Ovary (tissue), 9 donors: ENCODE measurements around the gene GALNT5. TPM values are rescaled to one million over a fixed set of nuclear protein-coding genes. Genes with fewer than 3 reads are reported as not detected.

Experiments used
- DNase-seq, 5 donors: peaks; one replicate each; pipeline ENCODE4 v3.0.0-alpha.2; 2019 to 2020
- H3K27ac ChIP-seq, 2 donors: fragments of 200-600 bp; one replicate each; pipeline versions ENCODE4 v1.5.1 to v1.8.0; 2019 to 2022
- H3K27me3 ChIP-seq: fragments of 200-600 bp; one replicate; pipeline ENCODE4 v1.8.0; 2022
- H3K36me3 ChIP-seq: fragments of 200-600 bp; sonication (generic); one replicate; pipeline ENCODE4 v1.5.1; 2019
- H3K4me1 ChIP-seq: one replicate; pipeline ENCODE4 v1.8.1; 2013; ENCODE audit warnings: mild to moderate bottlenecking, moderate library complexity; ENCODE audit not compliant: insufficient read depth
- H3K4me3 ChIP-seq: fragments of 200-600 bp; sonication (generic); one replicate; pipeline ENCODE4 v1.5.1; 2017
- H3K9me3 ChIP-seq, 2 donors: fragments of 200-600 bp in 1 of 2; sonication (generic) in 1 of 2; one replicate each; pipeline versions ENCODE4 v1.5.1 to v1.8.1; 2013 to 2019; ENCODE audit warnings: mild to moderate bottlenecking in 1 of 2, moderate library complexity in 1 of 2
- EP300 ChIP-seq: sonication (generic); formaldehyde crosslinking; IDR thresholded peaks from one replicate; pipeline ENCODE4 v1.6.1; 2017; ENCODE audit warnings: antibody characterized with exemption
- POLR2A ChIP-seq: fragments of 450-650 bp; IDR thresholded peaks from one replicate; pipeline ENCODE4 v1.6.1; 2017; ENCODE audit warnings: antibody characterized with exemption, mild to moderate bottlenecking, moderate library complexity
- WGBS, 3 donors: extraction: QIAGEN DNeasy Blood & Tissue Kit in 1 of 3; methylation state at CpG; one replicate each; pipeline versions ENCODE4 v1.1.5 to v1.1.7; 2013 to 2017; 5-methylcytosine and 5-hydroxymethylcytosine counted together
- intact Hi-C, 4 donors: fragments of 100-400 bp; cut with DNase I; formaldehyde crosslinking; loops; one replicate each; pipeline versions ENCODE4 v1.11.0 to v1.15.1; 2022 to 2023
- polyA plus RNA-seq, 2 donors: library from polyadenylated mRNA; stranded (reverse); fragments of 200-250 nt in 1 of 2; fragments of 350-450 nt in 1 of 2; fragmentation: Illumina TruSeq in 1 of 2; extraction: RNeasy Lipid Tissue Mini Kit (QIAGEN cat#74804) in 1 of 2; gene quantifications; one replicate each; pipeline ENCODE4 v1.2.3, GENCODE V29; 2013 to 2014
- total RNA-seq, 7 donors: library from RNA; depleted of rRNA in 2 of 7; stranded (reverse); fragments of >200 nt in 2 of 7; fragmentation: NEBNext Ultra II Directional in 3 of 7; extraction: Animal tissue kit (Norgen Biotek cat#: 25700) in 3 of 7; gene quantifications; one replicate each; pipeline versions ENCODE4 v1.1.0 to v1.2.4, GENCODE V29; 2016 to 2023
- TF ChIP-seq, protein P1 (sequence below), 3 donors: fragments of 450-650 bp in 2 of 3; fragments of 200-600 bp in 1 of 3; IDR thresholded peaks; one replicate each; pipeline versions ENCODE4 v1.5.1 to v1.8.0; 2016 to 2022; ENCODE audit warnings: antibody characterized with exemption in 3 of 3, mild to moderate bottlenecking in 1 of 3
- donor health status: DM: no; HTN: no; CAD: no; lungs with moderate emphysema.
- donor health status: DM: no; HTN: no; CAD: no.
- donor health status: Bipolar disorder and iron deficiency.
- donor health status: DM: yes; HTN: yes; CAD: no.
- donor health status: DM: no; HTN: no; CAD: no.
- donor health status: DM: yes; HTN: yes; CAD: no.

Gene GALNT5
- total and polyA plus RNA-seq, 9 donors, result 0.05 to 0.80 (median 0.15) TPM; not detected in 4

DNA sequence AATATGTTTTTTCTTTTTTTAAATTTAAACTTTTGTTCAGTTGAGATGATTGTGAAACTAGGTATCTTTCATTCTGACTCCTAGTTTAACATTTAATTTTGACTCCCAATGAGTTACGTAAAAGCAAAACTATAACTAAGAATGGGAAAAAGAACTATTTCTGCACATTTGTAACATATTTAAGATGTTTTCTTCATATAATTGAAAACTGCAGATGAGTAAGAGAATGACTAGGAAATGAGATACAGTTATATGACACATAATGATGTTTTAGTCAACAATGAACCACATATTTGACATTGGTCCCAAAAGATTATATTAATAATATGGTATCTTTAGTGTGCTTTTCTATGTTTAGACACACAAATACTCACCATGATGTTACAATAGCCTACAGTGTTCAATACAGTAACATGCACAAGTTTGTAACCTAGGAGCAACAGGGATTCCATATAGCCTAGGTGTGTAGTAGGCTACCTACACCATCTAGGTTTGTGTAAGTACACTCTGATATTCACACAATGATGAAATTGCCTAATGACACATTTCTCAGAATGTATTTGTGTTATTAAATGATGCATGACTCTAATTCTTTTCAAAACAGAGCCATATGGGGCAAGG, 55.5 kb downstream of the GALNT5 start:
- H3K9me3 ChIP-seq, result no peaks in the 10 kb centered on the region
- H3K27ac ChIP-seq, result no peak overlapping the region
- no peak for DNase-seq
- H3K27me3 ChIP-seq, result no peaks in the 10 kb centered on the region
- intact Hi-C loops, result no loop called here
- H3K4me3 ChIP-seq, result no peak overlapping the region
- 92 to 98% (median 94%) methylated on average over 1 of the region's 1 CpG for WGBS, 3 donors
- H3K36me3 ChIP-seq, result no peaks in the 10 kb centered on the region
- H3K4me1 ChIP-seq, result no peaks in the 10 kb centered on the region
- TF ChIP-seq, protein P1, sequence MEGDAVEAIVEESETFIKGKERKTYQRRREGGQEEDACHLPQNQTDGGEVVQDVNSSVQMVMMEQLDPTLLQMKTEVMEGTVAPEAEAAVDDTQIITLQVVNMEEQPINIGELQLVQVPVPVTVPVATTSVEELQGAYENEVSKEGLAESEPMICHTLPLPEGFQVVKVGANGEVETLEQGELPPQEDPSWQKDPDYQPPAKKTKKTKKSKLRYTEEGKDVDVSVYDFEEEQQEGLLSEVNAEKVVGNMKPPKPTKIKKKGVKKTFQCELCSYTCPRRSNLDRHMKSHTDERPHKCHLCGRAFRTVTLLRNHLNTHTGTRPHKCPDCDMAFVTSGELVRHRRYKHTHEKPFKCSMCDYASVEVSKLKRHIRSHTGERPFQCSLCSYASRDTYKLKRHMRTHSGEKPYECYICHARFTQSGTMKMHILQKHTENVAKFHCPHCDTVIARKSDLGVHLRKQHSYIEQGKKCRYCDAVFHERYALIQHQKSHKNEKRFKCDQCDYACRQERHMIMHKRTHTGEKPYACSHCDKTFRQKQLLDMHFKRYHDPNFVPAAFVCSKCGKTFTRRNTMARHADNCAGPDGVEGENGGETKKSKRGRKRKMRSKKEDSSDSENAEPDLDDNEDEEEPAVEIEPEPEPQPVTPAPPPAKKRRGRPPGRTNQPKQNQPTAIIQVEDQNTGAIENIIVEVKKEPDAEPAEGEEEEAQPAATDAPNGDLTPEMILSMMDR (IDR thresholded peaks at IDR 0.05), result no peak
- TF ChIP-seq POLR2A, result no peak
- TF ChIP-seq EP300, result no peak

GRCh38 chr2:157315901-157316300, 58.4 kb downstream of the GALNT5 start:
- intact Hi-C loops, result no loop called here

DNA sequence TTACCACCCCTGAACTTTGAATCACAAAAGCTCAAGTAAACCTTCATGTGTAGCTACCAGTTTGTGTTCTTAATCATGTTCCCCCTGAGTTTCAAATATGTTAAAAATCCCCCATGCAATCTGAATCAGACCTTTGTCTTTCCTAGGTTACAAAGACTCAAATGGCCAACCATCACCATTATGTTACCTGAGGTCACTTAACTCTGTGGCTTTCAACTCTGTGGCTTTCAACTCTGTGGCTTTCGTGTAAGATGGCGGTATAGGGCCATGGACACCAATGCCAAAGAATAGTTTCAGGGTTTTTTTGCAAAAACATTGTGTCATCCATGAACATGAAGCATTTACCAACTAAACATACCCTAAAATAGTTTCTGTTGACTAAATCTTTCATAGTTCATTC, 61.4 kb downstream of the GALNT5 start:
- H3K27me3 ChIP-seq, result no peaks in the 10 kb centered on the region
- 92 to 100% (median 94%) methylated on average over 2 of the region's 2 CpGs for WGBS, 3 donors
- no peak for DNase-seq
- no peaks in the 10 kb centered on the region for H3K4me1 ChIP-seq
- no peaks in the 10 kb centered on the region for H3K9me3 ChIP-seq
- TF ChIP-seq EP300 (no peak), POLR2A (no peak)
- TF ChIP-seq, protein P1 (IDR thresholded peaks at IDR 0.05), result no peak
- no peaks in the 10 kb centered on the region for H3K36me3 ChIP-seq
- intact Hi-C loops, result no loop called here
- no peak overlapping the region for H3K27ac ChIP-seq
- H3K4me3 ChIP-seq, result no peak overlapping the region

More at GRCh38 chr2:157315901-157316300, 58.4 kb downstream of the GALNT5 start:
- TF ChIP-seq, protein P1 (IDR thresholded peaks at IDR 0.05), result no peak
- TF ChIP-seq POLR2A (no peak), EP300 (no peak)
- DNase-seq, result no peak
- WGBS, 3 donors, result 87 to 89% (median 88%) methylated on average over 4 of the region's 4 CpGs
- Histone ChIP-seq H3K4me3 (no peak overlapping the region), H3K27me3 (no peaks in the 10 kb centered on the region), H3K4me1 (no peaks in the 10 kb centered on the region), H3K36me3 (no peaks in the 10 kb centered on the region), H3K27ac (no peak overlapping the region), H3K9me3 (no peaks in the 10 kb centered on the region)

DNA sequence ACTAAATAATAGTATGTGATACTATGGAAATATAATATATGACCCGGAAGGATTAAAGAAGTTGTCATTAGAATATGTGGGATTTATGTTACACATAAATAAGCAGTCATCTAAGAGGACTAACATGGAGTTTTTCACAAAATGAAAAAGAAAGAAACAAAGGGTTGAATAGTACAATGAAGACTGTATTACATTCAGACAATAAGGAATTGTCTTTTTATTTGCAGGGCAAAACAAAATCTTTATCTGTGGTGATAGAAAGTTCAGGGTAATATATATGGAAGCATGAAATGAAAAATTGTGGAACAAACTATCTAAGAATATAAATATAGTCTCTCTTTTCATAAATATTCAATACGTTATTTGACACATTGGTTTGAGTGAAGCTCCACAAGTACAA, 62.3 kb downstream of the GALNT5 start:
- DNase-seq, result no peak
- intact Hi-C loops, result no loop called here
- Histone ChIP-seq H3K27ac (no peak overlapping the region), H3K27me3 (no peaks in the 10 kb centered on the region), H3K4me1 (no peaks in the 10 kb centered on the region), H3K9me3 (no peaks in the 10 kb centered on the region), H3K4me3 (no peak overlapping the region), H3K36me3 (no peaks in the 10 kb centered on the region)
- TF ChIP-seq POLR2A (no peak), EP300 (no peak)
- TF ChIP-seq, protein P1 (IDR thresholded peaks at IDR 0.05), result no peak
- WGBS, 3 donors, result 79 to 88% (median 87%) methylated on average over 2 of the region's 2 CpGs
